Muscle layer of duodenum (tissue), 2 donors: ENCODE data around the gene RHBDL2.
"Not testable (repeated sequence)": the region's sequence is repeated elsewhere in the genome, so short reads cannot be mapped to it uniquely, and the experiment has no call there.

Experiments used
- H3K27ac ChIP-seq: one replicate; pipeline ENCODE4 v1.7.0; 2013; ENCODE audit warnings: mild to moderate bottlenecking, low read length
- H3K27me3 ChIP-seq: one replicate; pipeline ENCODE4 v1.7.0; 2013; ENCODE audit warnings: low read depth, mild to moderate bottlenecking, control low read depth, low read length
- H3K36me3 ChIP-seq, 2 donors: one replicate each; pipeline ENCODE4 v1.7.0; 2013; ENCODE audit warnings: low read length in 2 of 2, control low read depth in 1 of 2, mild to moderate bottlenecking in 1 of 2; ENCODE audit not compliant: insufficient read depth in 2 of 2, control insufficient read depth in 1 of 2
- H3K4me1 ChIP-seq, 2 donors: one replicate each; pipeline ENCODE4 v1.7.0; 2013; ENCODE audit warnings: low read length in 2 of 2, mild to moderate bottlenecking in 2 of 2, control low read depth in 1 of 2, moderate library complexity in 1 of 2; ENCODE audit not compliant: insufficient read depth in 2 of 2, control insufficient read depth in 1 of 2
- H3K4me3 ChIP-seq, 2 donors: one replicate each; pipeline ENCODE4 v1.7.0; 2013; ENCODE audit warnings: low read length in 2 of 2, low read depth in 1 of 2, mild to moderate bottlenecking in 1 of 2
- H3K9me3 ChIP-seq, 2 donors: one replicate each; pipeline ENCODE4 v1.7.0; 2013; ENCODE audit warnings: low read length in 2 of 2, control low read depth in 1 of 2, mild to moderate bottlenecking in 1 of 2; ENCODE audit not compliant: control insufficient read depth in 1 of 2
- donor health status: healthy.

RHBDL2 gene

GRCh38 chr1:38929476-38929875 lies 12.2 kb downstream of the RHBDL2 start:
- Histone ChIP-seq H3K27ac (no peak overlapping the region), H3K4me1 (no peaks in the 10 kb centered on the region), H3K9me3 (peaks cover 0 to 2% of the 10 kb centered on the region in 2 donors), H3K4me3 (no peak overlapping the region), H3K27me3 (no peaks in the 10 kb centered on the region), H3K36me3 (no peaks in the 10 kb centered on the region)

DNA sequence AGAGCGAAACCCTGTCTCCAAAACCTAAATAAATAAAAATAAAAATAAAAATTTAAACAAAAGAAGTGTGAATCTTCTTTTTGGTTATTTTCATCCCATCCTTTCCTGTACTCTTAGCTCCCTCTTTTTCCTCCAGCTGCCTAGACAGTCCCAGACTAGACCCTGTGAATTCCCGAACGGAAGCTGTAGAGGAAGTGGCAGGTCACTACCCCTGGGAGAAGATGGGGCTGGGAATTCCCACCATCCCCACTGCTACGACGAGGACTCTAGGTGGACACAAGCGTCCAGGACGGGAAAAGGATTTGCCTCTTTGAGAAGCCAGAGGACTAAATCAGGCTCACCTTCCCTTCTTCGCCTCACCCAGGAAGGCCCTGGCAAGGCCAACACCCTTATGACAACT lies 12.6 kb downstream of the RHBDL2 start:
- Histone ChIP-seq H3K27ac (no peak overlapping the region), H3K36me3 (no peaks in the 10 kb centered on the region), H3K27me3 (no peaks in the 10 kb centered on the region), H3K4me1 (no peaks in the 10 kb centered on the region), H3K9me3 (peaks cover 0 to 2% of the 10 kb centered on the region in 2 donors), H3K4me3 (no peak overlapping the region)

DNA sequence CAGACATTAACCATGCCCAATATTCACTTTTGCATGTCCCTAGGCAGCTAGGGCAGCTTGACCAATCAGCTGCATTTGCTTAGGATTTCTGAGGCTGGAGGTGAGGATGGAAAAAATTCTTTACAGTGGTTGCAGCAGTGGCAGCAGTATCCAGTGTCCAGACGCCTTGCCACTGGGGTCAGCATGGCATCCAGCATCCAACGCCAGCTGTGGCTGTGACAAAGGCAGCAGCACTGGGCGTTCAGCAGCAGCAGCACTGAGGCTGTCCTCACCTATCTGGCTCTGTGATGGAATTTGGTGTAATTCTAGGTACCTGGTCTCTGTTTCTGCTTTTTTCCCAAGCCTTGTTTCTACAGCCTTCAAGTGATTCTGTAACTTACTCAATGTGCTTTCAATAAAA lies 15.5 kb downstream of the RHBDL2 start:
- Histone ChIP-seq H3K27ac (no peak overlapping the region), H3K9me3 (no peaks in the 10 kb centered on the region), H3K27me3 (no peaks in the 10 kb centered on the region), H3K4me3 (no peak overlapping the region), H3K36me3 (no peaks in the 10 kb centered on the region), H3K4me1 (no peaks in the 10 kb centered on the region)

DNA sequence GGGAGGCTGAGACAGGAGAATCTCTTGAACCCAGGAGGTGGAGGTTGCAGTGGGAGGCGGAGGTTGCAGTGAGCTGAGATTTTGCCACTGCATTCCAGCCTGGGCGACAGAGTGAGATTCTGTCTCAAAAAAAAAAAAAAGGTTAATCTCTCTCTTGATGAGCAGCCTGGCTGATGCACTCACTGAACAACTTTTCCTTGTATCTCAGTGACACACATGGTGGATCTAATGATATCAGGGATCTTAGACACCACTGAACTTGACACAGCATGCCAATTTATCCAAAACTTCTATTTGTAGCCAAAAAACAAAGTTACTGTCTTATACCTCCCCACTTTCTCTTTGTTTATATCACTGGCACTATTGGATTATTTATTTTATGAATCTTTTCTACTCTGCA lies 16.2 kb downstream of the RHBDL2 start:
- H3K4me1 ChIP-seq = no peaks in the 10 kb centered on the region
- no peak overlapping the region for H3K27ac ChIP-seq
- H3K27me3 ChIP-seq = no peaks in the 10 kb centered on the region
- no peaks in the 10 kb centered on the region for H3K9me3 ChIP-seq
- no peaks in the 10 kb centered on the region for H3K36me3 ChIP-seq
- H3K4me3 ChIP-seq = no peak overlapping the region

- Histone ChIP-seq H3K9me3 (no peaks in the 10 kb centered on the region), H3K27me3 (no peaks in the 10 kb centered on the region), H3K27ac (no peak overlapping the region), H3K4me1 (no peaks in the 10 kb centered on the region), H3K36me3 (no peaks in the 10 kb centered on the region), H3K4me3 (no peak overlapping the region)
Observed at GRCh38 chr1:38923607-38924006, 18.0 kb downstream of the RHBDL2 start.

DNA sequence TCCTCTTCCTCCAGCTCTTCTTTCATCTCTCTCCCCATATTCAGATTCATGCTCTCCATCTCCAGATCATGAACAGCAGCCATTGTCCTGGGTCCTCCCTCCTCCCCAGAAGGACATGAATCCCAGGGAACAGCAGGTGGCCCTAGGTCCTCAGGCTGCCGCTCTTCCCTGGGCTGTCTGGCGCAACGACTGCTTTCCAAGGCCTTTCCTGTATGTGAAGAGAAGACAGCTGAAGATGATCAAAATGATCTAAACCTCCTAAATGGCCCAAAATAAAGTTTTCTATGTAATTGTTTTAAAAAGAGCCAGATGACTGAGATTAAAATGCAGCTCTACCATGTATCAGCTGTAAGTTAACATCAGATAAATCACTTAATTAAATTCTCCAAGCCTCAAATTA lies 22.5 kb downstream of the RHBDL2 start:
- Histone ChIP-seq H3K27me3 (no peaks in the 10 kb centered on the region), H3K4me1 (no peaks in the 10 kb centered on the region), H3K36me3 (no peaks in the 10 kb centered on the region), H3K27ac (no peak overlapping the region), H3K9me3 (no peaks in the 10 kb centered on the region), H3K4me3 (no peak overlapping the region)

DNA sequence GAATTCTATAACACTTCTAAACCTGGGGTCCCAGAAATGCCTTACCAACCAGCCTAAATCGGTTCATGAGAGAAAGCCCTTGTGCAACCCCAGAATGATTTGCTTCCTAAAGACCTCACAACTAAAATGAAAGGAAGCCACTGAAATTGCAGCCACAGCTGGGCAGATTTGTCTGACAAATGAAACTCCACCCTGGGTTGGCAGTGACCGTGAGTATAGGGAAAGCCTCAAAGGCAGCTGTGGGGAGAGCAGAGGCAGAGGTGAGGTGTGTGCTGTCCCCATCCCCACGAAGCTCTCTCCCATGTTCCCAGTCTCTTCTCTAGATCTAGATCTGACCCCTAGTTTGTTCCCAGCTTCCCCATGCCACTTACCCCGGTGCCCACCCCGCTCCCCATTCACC lies 23.1 kb downstream of the RHBDL2 start:
- H3K27ac ChIP-seq = no peak overlapping the region
- H3K36me3 ChIP-seq = no peaks in the 10 kb centered on the region
- no peak overlapping the region for H3K4me3 ChIP-seq
- H3K9me3 ChIP-seq = no peaks in the 10 kb centered on the region
- no peaks in the 10 kb centered on the region for H3K4me1 ChIP-seq
- no peaks in the 10 kb centered on the region for H3K27me3 ChIP-seq

DNA sequence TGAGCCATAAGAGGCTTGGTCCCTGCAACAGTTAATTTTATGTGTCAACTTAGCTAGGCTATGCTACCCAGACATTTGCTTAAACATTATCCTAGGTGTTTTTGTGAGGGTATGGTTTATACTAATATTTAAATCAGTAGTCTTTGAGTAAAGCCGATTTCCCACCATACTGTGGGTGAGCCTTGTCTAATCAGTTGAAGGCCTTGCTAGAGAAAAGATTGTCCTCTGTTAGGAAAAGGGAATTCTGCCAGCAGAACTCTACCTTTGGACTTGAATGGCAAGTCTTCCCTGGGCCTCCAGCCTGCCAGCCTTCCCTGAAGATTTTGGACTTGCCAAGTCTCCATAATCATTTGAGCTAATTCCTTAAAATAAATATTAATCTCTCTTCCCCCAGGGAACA lies 23.9 kb downstream of the RHBDL2 start:
- no peaks in the 10 kb centered on the region for H3K27me3 ChIP-seq
- no peaks in the 10 kb centered on the region for H3K4me1 ChIP-seq
- H3K9me3 ChIP-seq = no peaks in the 10 kb centered on the region
- H3K36me3 ChIP-seq = no peaks in the 10 kb centered on the region
- no peak overlapping the region for H3K4me3 ChIP-seq
- no peak overlapping the region for H3K27ac ChIP-seq

DNA sequence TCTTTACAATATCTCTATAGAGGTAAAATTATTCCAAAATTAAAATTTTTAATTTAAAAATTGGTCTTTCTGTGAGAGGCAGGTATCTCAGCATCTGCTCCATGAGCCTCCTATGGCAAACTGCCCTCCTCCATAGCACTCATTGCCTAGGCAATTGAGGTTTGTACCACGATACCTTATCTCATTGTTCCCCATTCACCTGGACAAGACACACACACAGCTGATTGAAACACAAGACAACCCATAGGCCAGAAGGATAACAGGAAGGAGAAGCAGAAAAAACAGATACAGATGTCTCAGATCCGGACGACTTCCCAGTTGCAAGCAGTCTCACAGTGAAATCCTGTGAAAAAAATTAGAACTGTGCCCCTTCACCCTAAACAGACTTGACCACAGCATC lies 24.3 kb downstream of the RHBDL2 start:
- no peak overlapping the region for H3K4me3 ChIP-seq
- H3K9me3 ChIP-seq = no peaks in the 10 kb centered on the region
- no peaks in the 10 kb centered on the region for H3K36me3 ChIP-seq
- no peak overlapping the region for H3K27ac ChIP-seq
- H3K27me3 ChIP-seq = no peaks in the 10 kb centered on the region
- H3K4me1 ChIP-seq = no peaks in the 10 kb centered on the region

DNA sequence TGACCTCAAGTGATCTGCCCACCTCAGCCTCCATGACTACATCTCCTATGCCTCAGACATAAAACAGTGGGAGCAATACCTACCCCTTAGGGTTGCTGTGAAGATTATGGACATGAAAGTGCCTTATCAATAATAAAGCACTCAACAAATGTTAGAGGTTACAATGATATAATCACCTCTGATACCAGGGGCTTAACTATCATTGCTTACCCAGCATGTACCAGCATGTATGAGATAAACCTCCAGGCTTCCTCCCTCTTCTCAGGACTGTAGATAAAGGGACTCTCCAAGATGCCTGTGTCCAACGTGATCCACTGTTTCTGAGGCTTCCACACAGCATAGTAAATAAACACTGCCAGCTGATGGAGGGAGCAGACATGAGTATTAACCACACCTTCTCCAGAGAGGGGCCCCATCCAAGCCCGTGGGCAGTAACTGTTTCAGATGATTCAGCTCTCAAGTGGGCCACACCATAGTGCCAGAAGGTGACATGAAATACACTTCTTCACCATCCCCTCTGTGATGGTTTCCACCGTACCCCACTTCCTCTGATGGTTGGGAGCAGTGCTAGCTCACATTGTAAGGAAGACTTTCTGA lies 26.2 kb downstream of the RHBDL2 start:
- Histone ChIP-seq H3K36me3 (no peaks in the 10 kb centered on the region), H3K9me3 (no peaks in the 10 kb centered on the region), H3K4me1 (no peaks in the 10 kb centered on the region), H3K27me3 (no peaks in the 10 kb centered on the region), H3K4me3 (no peak overlapping the region), H3K27ac (no peak overlapping the region)

- H3K27ac ChIP-seq, H3K36me3 ChIP-seq, H3K9me3 ChIP-seq, H3K4me1 ChIP-seq, H3K27me3 ChIP-seq, H3K4me3 ChIP-seq: not testable (repeated sequence)
Observed at GRCh38 chr1:38914908-38915307, 26.7 kb downstream of the RHBDL2 start.

DNA sequence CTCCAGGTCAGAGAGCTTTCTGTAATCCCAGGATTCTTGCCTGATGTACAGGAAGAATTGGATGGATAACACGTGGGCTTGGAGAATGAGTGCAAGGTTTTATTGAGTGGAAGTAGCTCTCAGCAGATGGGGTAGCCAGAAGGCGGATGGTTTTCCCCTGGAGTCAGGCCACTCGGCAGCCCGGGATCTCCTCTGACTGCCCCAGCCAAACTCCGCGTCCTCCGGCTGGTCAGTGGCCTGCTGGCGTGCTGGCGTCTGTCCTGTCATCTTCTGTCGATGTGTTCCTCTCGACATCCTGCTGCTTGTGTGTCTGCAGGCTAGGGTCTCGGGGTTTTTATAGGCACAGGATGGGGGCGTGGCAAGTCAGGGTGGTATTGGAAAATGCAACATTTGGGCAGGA lies 32.8 kb downstream of the RHBDL2 start:
- Histone ChIP-seq H3K9me3 (peaks cover 0 to 10% of the 10 kb centered on the region in 2 donors), H3K27ac (no peak overlapping the region), H3K4me1 (no peaks in the 10 kb centered on the region), H3K36me3 (no peaks in the 10 kb centered on the region), H3K4me3 (no peak overlapping the region), H3K27me3 (no peaks in the 10 kb centered on the region)
